Calu3 (cell line): ENCODE results near the gene SLC39A11. TPM values are rescaled to one million over a fixed set of nuclear protein-coding genes. Genes with fewer than 3 reads are reported as not detected.
"Not testable (repeated sequence)": the region's sequence is repeated elsewhere in the genome, so short reads cannot be mapped to it uniquely, and the experiment has no call there.

Experiments used
- BruUV-seq: library from RNA; stranded (reverse); fragments of 400-500 nt; replicated peaks from 2 replicates; lab custom pipeline; 2021; lab: Mats Ljungman, UMichigan
- CTCF ChIA-PET: fragments of 300-600 bp; sonication (Branson Sonifier 250); formaldehyde crosslinking; loops from one replicate; lab custom pipeline; 2022; ENCODE audit warnings: antibody characterized with exemption; lab: Charles Lee
- DNase-seq: peaks from one replicate; pipeline ENCODE4 v3.0.0; 2022
- H3K27ac Mint-ChIP-seq: one replicate; pipeline ENCODE4 v1.8.0; 2022; ENCODE audit warnings: mixed read lengths; ENCODE audit not compliant: unreplicated experiment
- H3K27me3 Mint-ChIP-seq: one replicate; pipeline ENCODE4 v1.8.0; 2022; ENCODE audit warnings: mixed read lengths; ENCODE audit not compliant: unreplicated experiment
- H3K36me3 Mint-ChIP-seq: one replicate; pipeline ENCODE4 v1.8.0; 2022; ENCODE audit warnings: mild to moderate bottlenecking, moderate library complexity, mixed read lengths; ENCODE audit not compliant: insufficient read depth, unreplicated experiment
- H3K4me1 Mint-ChIP-seq: one replicate; pipeline ENCODE4 v1.8.0; 2022; ENCODE audit warnings: mild to moderate bottlenecking, low read depth, mixed read lengths; ENCODE audit not compliant: unreplicated experiment
- H3K4me3 Mint-ChIP-seq: one replicate; pipeline ENCODE4 v1.8.0; 2022; ENCODE audit warnings: mild to moderate bottlenecking, low read depth, moderate library complexity, mixed read lengths; ENCODE audit not compliant: unreplicated experiment
- H3K9me3 Mint-ChIP-seq: one replicate; pipeline ENCODE4 v1.8.0; 2022; ENCODE audit warnings: low read depth, mixed read lengths; ENCODE audit not compliant: unreplicated experiment
- intact Hi-C: fragments of 100-400 bp; cut with micrococcal nuclease; formaldehyde crosslinking; loops from one replicate; pipeline ENCODE4 v1.10.0; 2022; ENCODE audit not compliant: unreplicated experiment
- total RNA-seq: library from RNA; stranded (reverse); gene quantifications from 2 replicates; pipeline ENCODE4 v1.2.3, GENCODE V29; 2022
- TF ChIP-seq, protein P1 (sequence below): fragments of 200-600 bp; IDR thresholded peaks from one replicate; pipeline ENCODE4 v1.8.0; 2022; ENCODE audit warnings: antibody characterized with exemption; ENCODE audit not compliant: unreplicated experiment

The SLC39A11 gene
- total RNA-seq, 1 experiment from 2014 or later, result 60.3 TPM

GRCh38 chr17:72786209-72786608 is 306.3 kb downstream of the SLC39A11 start:
- Mint-ChIP-seq H3K36me3 (no peaks in the 10 kb centered on the region), H3K27ac (no peak overlapping the region), H3K4me3 (no peak overlapping the region), H3K9me3 (peaks cover 2% of the 10 kb centered on the region), H3K27me3 (no peaks in the 10 kb centered on the region), H3K4me1 (peaks cover 8% of the 10 kb centered on the region)
- BruUV-seq, result no TSS peak
- no peak for DNase-seq
- CTCF ChIA-PET, result no interaction called here
- intact Hi-C loops, result no loop called here
- TF ChIP-seq, protein P1, sequence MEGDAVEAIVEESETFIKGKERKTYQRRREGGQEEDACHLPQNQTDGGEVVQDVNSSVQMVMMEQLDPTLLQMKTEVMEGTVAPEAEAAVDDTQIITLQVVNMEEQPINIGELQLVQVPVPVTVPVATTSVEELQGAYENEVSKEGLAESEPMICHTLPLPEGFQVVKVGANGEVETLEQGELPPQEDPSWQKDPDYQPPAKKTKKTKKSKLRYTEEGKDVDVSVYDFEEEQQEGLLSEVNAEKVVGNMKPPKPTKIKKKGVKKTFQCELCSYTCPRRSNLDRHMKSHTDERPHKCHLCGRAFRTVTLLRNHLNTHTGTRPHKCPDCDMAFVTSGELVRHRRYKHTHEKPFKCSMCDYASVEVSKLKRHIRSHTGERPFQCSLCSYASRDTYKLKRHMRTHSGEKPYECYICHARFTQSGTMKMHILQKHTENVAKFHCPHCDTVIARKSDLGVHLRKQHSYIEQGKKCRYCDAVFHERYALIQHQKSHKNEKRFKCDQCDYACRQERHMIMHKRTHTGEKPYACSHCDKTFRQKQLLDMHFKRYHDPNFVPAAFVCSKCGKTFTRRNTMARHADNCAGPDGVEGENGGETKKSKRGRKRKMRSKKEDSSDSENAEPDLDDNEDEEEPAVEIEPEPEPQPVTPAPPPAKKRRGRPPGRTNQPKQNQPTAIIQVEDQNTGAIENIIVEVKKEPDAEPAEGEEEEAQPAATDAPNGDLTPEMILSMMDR, result no peak

- Mint-ChIP-seq H3K9me3 (no peaks in the 10 kb centered on the region), H3K27me3 (no peaks in the 10 kb centered on the region), H3K27ac (no peak overlapping the region), H3K4me1 (peaks cover 8% of the 10 kb centered on the region), H3K4me3 (no peak overlapping the region), H3K36me3 (no peaks in the 10 kb centered on the region)
- CTCF ChIA-PET, result no interaction called here
- TF ChIP-seq, protein P1, result no peak
- BruUV-seq, result no TSS peak
- no peak for DNase-seq
- intact Hi-C loops, result no loop called here
Measured at GRCh38 chr17:72782985-72783701, 309.3 kb downstream of the SLC39A11 start.

DNA sequence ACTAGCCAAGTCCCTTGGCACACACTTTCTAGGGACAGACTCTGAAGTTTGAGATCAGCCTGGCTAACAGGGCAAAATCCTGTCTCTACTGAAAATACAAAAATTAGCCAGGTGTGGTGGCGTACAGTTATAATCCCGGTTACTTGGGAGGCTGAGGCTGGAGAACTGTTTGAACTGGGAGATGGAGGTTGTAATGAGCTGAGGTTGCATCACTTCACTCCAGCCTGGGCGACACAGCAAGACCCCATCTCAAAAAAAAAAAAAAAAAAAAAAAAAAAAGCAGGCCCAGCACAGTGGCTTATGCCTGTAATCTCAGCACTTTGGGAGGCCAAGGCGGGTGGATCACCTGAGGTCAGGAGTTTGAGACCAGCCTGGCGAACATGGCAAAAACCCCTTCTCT is 310.1 kb downstream of the SLC39A11 start:
- not testable (repeated sequence) for H3K27me3 Mint-ChIP-seq, H3K4me1 Mint-ChIP-seq

GRCh38 chr17:72778169-72779151 is 314.0 kb downstream of the SLC39A11 start:
- H3K4me3 Mint-ChIP-seq, result no peak overlapping the region
- peaks cover 3% of the 10 kb centered on the region for H3K4me1 Mint-ChIP-seq
- TF ChIP-seq, protein P1, result no peak
- CTCF ChIA-PET, result no interaction called here
- no TSS peak for BruUV-seq
- H3K27me3 Mint-ChIP-seq, result no peaks in the 10 kb centered on the region
- DNase-seq, result no peak
- H3K27ac Mint-ChIP-seq, result no peak overlapping the region
- peaks cover 4% of the 10 kb centered on the region for H3K36me3 Mint-ChIP-seq
- intact Hi-C loops, result no loop called here
- H3K9me3 Mint-ChIP-seq, result no peaks in the 10 kb centered on the region

More for the DNA sequence above, 310.1 kb downstream of the SLC39A11 start:
- BruUV-seq, CTCF ChIA-PET, H3K36me3 Mint-ChIP-seq, H3K4me3 Mint-ChIP-seq, H3K27ac Mint-ChIP-seq, intact Hi-C loops, DNase-seq, H3K9me3 Mint-ChIP-seq: not testable (repeated sequence)
